ENCODE measurements around the gene COL1A1.
A peak's percentile ranks its signal among the peaks of the same experiment; 100 is the strongest.

Gene COL1A1

DNA sequence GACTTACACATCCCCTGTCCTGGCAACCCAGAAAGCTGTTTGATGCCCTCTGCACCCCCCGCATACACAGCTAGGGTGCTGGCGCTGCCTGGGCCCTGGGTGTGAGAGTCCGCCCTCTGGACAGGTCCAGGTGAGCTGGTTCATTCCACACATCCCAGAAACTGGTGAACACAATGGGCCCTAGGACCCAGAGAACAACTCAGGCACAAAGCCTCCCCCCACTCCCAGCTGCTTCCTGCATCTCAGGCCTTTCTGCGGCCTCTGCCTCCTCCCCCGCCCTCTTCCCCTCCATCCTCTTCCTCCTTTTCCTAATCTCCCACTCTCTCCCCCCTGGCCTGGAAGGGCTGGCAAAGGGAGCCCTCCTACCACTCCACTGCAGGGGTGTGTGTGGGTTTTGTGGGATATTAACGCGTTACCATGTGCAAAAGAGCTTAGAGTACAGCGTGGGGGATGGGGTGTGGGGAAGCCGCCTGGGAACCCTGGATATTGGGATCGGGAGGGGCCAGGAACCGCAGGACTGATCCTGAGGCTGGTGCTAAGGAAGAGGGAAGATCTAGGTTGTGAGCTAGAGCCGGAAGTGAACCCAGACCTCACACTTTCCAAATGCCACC is 49.4 kb downstream of the COL1A1 start:
- peak; percentile 60 for DNase-seq

DNA sequence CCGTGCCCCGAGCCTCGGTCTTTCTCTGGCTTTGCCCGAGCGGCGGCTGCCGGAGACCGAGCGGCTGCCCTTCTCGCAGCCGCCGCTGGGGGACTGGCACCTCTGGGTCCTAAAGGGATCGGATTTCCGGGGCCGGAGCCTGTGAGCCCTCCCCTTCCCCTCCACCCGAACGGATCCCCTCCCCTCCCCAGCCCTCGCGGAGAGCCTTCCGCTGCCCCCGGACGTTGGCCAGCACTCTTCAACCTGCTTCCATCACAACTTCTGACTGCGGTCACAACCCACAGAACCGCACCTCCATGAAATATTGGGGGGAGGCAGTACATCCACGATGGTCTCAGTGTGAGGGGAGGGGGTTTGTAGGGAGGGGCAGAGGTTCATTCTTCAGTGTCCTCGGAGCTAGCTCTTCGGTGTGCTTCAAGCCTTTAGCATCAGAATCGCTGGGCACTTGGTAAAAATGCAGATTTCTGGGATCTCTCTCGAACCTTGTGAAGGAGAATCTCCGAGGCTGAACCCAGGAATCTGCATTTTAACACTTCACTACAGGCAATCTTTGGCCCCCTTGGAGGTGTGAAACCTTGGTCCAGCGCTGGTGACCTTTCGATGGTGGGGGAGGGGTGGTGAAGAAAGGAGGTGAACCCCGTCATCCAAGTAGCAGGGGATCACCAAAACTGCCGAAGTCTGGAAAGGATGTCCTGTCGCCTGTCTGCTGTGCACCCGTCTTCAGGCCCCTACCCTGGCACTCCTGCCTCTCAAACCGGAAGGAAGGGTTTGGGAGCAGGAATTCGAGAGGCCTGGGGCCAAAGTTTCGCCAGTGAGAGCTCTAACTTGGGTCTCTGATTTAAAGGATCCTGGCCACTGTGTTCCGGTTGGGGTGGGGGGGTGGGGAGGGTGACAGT is 50.1 kb downstream of the COL1A1 start:
- peak; percentile 84 for DNase-seq

DNA sequence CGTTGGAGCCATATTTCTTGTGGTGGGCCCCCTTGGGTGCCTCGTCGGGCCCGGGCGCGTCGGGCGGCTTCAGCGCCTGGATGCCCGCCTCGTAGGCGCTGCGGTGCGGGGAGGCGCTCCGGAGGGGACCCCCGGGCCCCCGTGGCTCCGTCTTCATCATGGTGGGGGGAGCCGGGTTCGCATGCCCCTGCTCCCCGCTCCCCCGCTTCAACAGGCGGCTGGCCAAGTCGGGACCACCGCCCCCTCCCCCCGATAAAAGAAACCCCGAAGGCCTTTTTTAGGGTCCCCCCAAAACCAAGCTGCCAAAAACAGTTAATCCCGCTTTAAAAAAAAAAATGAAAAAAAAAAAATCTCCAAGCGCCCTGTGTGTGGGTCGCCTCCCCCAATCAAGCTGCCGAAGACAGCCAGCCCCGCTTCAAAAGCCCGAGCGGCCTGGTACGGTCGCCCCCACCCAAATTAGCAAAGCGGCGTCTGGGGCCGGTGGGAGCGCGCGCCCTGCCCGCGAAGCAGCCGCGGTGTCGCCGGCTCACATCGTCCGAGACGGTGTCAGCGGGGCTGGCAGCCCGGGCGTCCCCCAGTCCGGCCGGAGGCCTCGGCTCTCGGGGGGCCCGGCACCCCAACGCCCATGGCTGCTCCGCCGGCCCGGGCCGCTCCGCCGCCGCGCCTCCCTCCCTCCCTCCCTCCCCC is 50.9 kb downstream of the COL1A1 start, which contains the start of gene PPP1R9B:
Gene PPP1R9B (minus strand): TSS at position 324 of the 687 bp plus-strand sequence. CDS start 164 bp downstream, at position 160.
- DNase-seq = no peak

DNA sequence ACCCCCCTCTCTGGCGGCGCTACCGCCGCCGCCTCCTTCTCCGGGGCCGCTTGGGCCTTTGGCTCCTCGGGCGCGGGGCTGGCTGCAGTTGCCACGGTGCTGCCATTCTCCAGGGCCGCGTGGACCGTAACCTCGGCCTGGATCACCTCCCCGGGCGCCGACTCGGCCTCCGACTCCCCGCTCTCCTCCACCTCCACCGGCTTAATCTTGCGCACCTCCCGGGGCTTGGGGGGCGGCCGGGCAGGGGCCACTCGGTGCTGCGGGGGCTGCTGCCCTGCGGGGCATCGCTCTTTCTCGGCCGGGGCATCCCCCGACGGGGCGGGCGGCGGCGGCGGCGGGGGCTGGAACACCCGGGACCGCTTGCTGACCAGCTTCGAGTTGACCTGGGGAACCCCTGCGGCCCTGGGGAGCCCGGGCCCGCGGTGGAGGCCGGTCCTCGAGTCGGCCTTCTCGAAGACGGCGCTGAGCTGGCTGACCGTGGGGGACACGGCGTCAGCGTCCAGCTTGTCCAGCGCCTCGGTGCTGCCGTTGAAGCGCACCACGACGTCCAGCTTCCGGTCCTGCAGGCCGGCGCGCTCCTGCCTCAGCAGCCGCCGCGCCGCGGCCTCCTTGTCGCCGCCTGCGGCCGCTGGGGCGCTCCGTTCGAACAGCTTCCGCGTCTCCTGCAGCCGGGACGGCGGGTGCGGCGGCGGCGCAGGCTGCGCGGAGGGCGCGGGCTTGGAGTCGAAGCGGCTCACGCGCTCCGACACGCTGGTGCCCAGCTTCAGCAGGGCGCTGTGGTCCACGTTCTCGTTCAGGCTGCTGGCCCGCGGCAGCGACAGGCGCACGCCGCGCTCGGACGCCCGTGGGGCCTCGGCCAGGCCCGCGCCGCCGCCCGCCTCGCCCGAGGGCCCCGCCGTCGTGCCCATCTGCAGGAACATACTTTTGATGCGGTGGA is 51.7 kb downstream of the COL1A1 start:
- DNase-seq = peak; percentile 74

DNA sequence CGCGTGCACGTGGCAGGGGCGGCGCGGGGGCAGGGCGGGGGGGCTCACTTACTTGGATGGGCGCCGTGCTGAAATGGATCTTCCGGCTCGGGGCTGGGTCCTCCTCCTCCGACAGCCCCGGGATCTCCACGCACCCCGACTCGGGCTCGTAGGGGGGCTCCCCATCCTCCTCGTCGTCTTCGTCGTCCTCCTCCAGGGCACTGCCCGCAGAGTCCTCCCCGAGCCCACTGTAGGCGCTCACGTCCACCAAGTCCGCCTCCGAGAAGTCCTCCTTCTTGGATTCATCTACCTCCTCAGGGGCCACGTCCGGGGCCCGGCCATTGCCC is 52.4 kb downstream of the COL1A1 start:
- no peak for DNase-seq

DNA sequence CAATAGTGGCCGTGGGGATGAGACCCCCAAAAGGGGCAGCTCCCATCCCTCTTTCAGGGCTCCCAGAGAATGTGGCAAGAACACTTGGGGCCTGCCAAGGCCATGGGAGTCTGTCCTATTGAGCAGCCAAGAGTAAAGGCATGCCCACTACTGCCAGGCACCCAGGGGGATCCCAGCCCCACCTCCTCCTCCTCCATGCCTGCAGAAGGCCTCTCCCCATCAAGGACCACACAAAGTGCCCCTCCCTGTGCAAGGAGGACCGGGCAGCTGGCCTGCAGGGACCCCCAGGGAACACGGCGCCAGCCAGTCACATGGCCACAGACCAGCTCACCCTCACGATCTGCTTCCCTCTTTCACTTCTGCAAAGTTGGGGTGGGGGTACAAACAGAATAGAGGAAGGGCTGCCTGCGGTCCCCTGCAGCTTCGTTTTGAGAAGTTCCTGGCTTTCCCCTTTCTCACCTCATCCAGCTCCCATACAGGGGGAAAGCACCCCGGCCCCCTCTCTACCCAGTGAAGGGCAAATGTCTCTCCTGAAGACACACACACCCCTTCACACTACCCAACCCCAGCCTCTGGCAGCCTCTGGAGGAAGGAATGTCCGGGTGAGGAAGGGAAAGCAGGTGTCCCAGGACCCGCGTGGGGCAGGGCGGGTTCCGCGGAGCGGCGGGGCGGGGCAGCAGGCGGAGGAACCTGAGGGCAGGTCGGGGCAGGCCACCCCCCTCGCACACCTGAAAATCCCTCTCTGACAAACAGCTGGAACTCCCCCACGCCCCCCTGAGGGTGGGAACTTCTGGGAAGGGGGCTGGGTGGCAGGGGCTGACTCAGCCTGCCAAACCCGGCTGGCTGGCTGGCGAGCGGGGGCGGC is 53.0 kb downstream of the COL1A1 start:
- peak; percentile 81 for DNase-seq

DNA sequence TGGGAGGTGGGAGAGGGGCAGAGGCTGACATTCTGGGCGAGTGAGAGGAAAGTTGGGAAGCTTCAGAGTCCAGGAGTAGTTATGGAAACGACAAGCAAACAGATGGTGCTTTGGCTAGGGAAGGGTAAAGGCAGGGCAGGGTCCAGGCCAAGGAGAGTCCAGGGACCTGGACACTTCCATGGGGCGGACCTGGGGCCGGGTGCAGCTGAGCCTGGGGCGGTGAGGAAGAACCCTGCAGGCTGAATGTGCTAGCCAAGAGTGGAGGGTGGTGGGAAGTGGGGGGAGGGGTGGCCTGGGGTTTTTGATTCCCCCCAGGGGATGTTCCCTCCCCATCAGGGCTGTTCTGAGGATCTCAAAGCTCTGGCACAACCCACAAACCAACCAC is 53.6 kb downstream of the COL1A1 start:
- no peak for DNase-seq

DNA sequence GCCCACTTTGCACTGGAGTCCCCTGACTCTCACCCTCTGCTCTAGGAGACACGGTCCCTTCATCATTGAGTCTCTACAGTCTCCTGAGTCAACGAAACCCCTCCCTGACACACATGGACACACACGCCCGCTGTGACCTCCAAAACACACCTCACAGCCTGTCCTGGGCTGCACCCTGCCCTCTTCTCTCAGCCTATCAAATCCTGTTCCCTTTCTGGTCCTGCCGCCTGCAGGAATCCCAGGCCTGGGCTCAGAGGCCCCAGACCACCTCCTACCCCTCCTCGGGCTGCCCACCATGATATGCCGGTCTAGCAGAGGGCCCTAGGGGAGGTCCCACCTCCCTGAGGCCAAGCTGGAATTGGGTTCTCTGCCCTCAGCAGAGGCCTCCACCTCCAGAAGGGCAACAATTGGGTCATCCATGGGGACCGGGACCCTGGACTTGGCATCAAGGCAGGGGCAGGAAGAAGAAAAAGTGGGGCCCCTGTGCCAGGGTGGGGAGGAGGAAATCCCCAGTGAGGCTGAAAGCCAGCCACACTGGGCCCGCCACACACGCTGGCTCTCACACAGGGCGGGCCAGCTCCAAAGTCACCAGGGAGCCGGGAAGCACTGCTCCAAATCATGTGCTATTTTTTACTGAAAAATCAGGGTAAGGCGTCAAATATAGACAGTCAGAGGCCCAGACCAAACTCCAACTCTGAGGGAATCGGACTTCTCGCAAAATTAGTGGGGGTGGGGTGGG is 54.3 kb downstream of the COL1A1 start:
- DNase-seq = peak; percentile 26

DNA sequence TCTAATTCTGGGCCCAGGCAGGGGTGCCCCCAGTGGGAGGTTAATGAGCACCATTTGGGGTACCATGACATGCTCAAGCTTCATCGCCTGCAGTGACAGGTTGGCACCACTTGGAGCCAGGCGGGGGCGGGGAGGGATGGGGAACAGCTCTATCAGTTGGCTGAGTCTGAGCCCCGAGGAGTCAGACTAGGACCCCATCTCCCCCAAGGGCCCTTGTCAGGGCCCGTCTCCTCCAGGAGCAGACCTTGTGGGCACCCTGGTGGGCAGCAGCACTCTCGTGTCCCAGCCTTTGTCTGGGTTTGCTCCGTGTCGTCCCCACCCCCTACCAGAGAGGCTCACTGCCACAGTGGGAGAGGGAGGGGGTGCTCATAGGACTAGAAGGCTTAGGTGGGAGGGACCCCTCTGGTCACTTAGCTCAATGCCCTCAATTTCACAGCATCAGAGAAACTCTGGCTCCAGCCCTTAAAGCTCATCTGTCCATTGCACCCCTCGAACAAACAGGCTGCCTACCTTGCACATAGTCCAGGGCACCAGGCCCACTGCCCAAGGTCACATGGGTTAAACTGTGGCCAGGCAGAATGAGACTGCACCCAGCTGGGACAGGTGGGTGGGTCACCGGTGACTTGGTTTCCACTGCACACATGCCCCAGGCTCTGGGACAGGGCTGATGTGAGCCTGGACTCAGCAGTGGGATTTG is 55.1 kb downstream of the COL1A1 start:
- DNase-seq = peak; percentile 41

DNA sequence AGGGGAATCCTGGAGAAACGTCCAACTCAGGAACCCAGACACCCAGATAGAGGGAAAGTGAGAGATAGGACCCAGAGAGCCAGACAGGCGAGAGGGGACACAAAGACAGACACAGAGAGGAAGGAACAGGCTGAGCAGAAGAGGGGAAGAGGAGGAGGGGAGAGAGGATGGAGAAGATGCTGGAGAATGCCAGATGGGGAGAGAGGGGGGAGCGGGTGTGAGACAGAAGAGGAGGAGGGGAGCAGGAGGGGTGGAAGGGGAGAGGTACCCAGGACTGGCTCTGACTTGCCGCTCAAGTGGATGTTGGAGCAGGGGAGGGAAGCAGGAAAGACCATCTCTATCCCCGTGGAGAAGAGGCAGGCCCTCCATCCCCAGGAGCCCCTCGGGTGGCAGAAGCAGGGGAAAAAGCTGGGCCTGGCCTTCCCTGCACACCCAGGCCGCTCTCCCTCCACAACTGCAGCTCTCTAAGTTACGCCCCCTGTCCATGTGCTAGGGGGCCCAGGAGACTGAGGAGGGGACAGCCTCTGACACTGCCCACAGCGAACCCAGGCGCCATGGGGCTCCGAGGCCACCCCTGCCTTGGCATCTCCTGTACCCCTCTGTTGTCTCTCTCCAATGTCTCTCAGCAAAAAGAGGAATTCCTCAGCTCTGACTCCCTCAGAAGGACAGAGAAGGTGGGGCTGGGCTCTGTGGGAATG is 55.8 kb downstream of the COL1A1 start:
- DNase-seq = no peak

DNA sequence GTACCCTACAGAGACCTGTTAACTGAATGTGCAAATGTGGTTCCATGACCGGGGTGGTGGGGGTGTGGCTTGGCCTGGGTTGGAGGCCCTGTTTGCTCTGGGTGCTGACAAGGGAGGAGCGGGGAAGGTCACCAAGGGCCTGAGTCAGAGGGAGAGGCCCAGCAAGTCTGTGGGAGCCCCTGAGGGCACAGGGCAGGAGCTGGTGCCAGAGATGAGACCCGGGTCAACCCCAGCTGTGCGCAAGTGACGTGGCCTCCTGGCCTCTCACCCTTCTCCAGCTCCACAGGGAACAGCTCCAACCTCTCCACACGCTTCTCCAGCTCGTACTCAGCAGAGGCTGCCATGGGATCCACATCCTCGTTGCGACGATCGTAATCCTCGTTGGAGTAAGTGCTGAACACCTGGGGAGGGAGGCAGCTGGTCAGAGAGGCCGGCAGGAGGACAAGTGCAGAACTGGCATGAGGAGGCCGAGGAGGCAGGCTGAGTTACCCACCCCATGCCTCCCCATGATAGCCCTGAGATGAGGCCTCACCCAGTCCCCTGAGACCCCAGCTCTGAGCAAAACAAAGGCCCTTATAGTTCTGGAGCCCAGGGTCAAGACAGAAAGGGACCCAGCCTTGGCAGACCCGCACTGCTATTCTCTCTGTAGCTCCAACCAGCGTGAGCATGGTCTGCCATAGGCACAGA is 56.4 kb downstream of the COL1A1 start:
- DNase-seq = peak; percentile 18

DNA sequence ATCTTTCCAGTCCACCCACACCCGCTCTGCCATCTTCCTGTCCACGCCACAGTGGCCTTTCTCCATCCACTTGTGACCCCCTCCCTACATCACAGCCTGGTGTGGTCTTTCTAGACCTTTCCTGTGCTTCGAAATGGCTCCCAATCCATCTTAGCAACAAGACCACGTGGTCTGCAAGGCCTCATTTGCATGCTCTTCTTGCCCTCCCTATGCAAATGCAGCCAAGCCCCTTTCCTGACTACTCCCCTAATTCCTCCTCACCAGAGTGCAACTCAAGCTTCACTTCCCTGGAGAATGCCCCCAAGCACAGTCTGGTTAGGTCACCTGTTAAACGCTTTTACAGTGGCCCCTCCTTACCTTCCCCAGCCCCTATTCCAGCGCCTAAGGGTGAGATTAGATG is 57.1 kb downstream of the COL1A1 start:
- no peak for DNase-seq

DNA sequence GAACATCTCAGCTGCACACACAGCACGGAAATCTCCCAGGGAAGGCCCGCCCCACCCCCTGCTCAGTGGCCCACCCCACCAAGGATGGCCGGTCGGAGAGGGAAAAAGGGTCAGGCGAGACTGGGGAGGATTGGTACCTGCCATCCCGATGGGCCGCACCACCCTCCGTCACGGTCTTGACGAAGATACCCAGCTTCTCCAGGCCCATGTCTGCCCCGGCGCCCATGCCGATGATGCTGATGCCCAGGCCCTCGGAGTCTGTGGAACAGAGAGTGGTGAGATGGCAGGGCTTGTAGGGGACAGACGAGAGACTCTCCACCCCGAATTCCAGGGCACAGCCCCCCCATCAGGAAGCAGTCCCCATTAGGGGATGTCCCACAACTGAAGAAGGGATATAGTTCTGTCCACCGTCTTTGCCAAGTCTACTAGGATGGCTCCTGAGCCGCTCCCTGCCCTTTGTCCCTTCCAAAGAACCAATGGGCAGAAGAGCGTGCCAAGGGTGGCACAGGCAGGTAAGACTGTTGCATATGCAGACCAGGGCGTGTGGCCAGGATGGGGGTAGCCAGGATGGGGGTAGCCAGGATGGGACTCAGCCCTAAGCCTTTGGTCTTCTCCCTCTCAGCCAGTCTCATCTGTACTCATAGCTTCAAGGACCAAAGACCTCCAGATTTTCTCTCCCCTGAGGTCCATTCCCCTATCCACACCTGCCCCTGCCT is 57.8 kb downstream of the COL1A1 start:
- no peak for DNase-seq

DNA sequence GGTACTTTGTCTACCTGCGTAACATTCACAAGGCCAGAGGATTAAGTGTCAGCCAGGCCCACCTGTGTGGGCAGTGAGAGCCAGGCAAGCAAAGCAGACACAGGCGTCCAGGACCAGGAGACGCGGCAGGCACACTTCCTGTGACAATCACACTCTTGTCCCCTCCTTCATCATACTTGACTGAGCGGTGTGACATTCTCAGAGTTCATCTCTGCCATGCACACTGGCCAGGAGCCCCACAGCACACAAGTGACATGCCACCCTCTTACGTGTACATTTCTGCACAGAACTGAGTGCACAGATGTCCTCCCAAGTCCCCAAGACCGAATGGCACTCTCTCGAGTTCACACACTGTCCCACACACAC is 59.7 kb downstream of the COL1A1 start:
- DNase-seq = peak; percentile 20

DNA sequence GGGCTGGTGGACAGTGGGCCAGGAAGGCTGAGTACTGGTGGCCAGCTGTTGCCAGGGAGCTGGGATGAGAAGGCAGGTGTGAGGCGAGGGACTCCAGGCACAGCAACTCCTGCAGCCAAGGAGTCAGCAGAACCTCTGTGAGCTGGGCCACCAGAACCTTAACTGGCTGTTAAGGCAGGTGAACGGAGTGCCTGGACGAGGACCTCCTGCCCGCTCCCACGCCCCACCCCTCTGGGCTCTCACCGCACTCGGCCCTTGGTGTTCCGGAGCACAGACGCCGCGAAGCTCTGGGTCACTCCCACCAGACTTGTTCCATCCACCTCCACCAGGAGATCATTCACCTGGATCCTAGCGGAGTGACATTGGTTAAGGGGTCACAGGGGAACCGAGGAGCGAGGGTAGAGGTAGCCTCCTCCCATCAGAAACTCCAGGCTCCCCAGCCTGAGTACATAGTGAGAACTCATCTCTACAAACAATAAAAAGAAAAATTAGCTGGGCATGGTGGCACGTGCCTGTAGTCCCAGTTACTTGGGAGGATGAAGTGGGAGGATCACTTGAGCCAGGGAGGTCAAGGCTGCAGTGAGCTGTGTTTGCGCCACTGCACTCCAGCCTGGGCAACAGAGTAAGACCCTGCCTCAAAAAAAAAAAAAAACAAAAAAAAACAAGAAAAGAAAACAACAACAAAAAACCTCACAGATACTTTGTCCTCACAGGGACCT is 60.2 kb downstream of the COL1A1 start:
- no peak for DNase-seq

DNA sequence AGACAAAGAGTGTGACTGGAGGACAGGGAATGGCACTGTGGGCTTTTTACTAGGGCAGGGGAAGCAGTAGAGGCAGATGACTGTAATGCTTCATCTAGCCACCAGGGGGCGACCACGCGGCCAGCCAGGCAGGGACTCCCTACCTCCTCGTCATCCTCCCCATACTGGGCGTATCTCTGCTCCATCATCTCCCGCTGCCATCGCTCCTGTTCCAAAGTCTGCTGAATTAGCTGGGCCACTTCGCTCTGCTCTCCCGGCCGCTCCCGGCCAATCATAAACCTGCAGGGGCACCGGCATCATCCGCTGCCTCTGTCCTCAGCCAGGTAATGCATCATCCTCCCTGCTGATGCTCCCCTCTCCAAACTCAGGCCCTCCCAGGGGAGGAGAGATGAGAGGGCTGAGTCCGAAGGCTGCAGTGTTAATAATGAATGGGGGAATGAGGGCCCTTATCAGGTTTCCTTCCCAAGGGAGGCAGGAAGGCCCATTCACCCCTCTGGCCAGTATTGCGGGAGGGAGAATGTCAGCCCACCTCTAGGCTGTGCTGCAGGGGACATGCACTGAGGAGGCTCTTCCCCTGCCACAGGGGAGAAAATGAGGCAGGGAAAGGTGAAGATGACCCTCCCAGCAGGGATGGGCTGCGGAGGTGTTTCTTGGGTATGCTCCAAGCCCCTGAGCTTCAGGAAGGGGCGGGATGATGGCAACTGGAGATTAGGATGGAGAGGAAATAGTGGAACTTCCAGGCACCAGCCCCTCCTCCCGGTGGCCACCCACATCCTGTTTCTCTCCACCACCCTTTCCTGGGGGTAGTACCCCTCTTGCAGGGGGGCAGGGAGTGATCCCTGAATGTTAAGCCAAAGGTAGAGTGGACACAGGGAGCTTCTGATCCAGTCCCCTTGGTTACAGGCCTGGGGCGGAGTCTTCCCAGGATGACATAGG is 61.2 kb downstream of the COL1A1 start:
- DNase-seq = peak; percentile 84

All from activated T-cell treated with anti-CD3 and anti-CD28 coated beads, Interleukin-2, amount 50 U/mL, for 1 hour (primary cell).